ENCODE results near the gene SYCE1L. TPM values are rescaled to one million over a fixed set of nuclear protein-coding genes. Genes with fewer than 3 reads are reported as not detected.

The SYCE1L gene
- total RNA-seq, 4 donors from 2014 or later, result 0.85 to 2.3 TPM; not detected in 2

- Histone ChIP-seq H3K27me3 (no peaks in the 10 kb centered on the region), H3K36me3 (peaks cover 32% of the 10 kb centered on the region), H3K27ac (peak overlapping the region; percentile 98), H3K4me1 (peaks cover 23% of the 10 kb centered on the region), H3K9me3 (no peaks in the 10 kb centered on the region), H3K4me3 (peak overlapping the region; percentile 74)
- TF ChIP-seq POLR2A (IDR thresholded peaks at IDR 0.05) (no peak), EP300 (IDR thresholded peaks at IDR 0.05) (no peak), POLR2AphosphoS5 (IDR thresholded peaks at IDR 0.05) (no peak), CTCF (IDR thresholded peaks at IDR 0.05) (no peak)
- WGBS, result 6% methylated on average over 24 of the region's 24 CpGs
- no peak for DNase-seq (ENCODE audit: low spot score in 2 of 2)
Measured at GRCh38 chr16:77191259-77191969, 7.8 kb upstream of the SYCE1L start.

DNA sequence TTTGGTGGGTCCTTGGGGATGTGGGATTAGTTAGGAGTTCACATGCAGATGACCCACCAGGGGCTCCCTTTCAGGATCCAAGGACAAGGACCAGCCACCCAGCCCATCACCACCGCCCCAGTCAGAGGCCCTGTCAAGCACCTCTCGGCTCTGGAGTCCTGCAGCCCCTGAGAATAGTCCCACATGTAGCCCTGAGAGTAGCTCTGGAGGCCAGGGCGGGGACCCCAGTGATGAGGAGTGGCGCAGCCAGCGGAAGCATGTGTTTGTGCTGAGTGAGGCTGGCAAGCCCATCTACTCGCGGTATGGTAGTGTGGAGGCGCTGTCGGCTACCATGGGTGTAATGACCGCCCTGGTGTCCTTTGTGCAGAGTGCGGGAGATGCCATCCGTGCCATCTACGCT lies 5.8 kb upstream of the SYCE1L start:
- Histone ChIP-seq H3K4me3 (no peak overlapping the region), H3K4me1 (peaks cover 23% of the 10 kb centered on the region), H3K27me3 (no peaks in the 10 kb centered on the region), H3K27ac (no peak overlapping the region), H3K9me3 (no peaks in the 10 kb centered on the region), H3K36me3 (peaks cover 51% of the 10 kb centered on the region)
- no peak for DNase-seq (ENCODE audit: low spot score in 2 of 2)
- no peak for TF ChIP-seq CTCF (IDR thresholded peaks at IDR 0.05)
- TF ChIP-seq EP300 (IDR thresholded peaks at IDR 0.05), result no peak
- no peak for TF ChIP-seq POLR2A (IDR thresholded peaks at IDR 0.05)
- TF ChIP-seq POLR2AphosphoS5 (IDR thresholded peaks at IDR 0.05), result no peak
- 95% methylated on average over 10 of the region's 13 CpGs for WGBS

- TF ChIP-seq EP300 (IDR thresholded peaks at IDR 0.05), result no peak
- TF ChIP-seq CTCF (IDR thresholded peaks at IDR 0.05), result no peak
- TF ChIP-seq POLR2A (IDR thresholded peaks at IDR 0.05), result no peak
- TF ChIP-seq POLR2AphosphoS5 (IDR thresholded peaks at IDR 0.05), result no peak
- H3K9me3 ChIP-seq, result no peaks in the 10 kb centered on the region
- H3K36me3 ChIP-seq, result peaks cover 63% of the 10 kb centered on the region
- H3K27me3 ChIP-seq, result no peaks in the 10 kb centered on the region
- 96% methylated on average over 29 of the region's 48 CpGs for WGBS
- H3K27ac ChIP-seq, result no peak overlapping the region
- no peak for DNase-seq (ENCODE audit: low spot score in 2 of 2)
- H3K4me1 ChIP-seq, result peaks cover 22% of the 10 kb centered on the region
- H3K4me3 ChIP-seq, result no peak overlapping the region
Measured at GRCh38 chr16:77194295-77195231, 4.6 kb upstream of the SYCE1L start.

- no peak overlapping the region for H3K4me3 ChIP-seq
- H3K27me3 ChIP-seq, result no peaks in the 10 kb centered on the region
- peaks cover 15% of the 10 kb centered on the region for H3K4me1 ChIP-seq
- DNase-seq (ENCODE audit: low spot score in 2 of 2), result no peak
- peaks cover 66% of the 10 kb centered on the region for H3K36me3 ChIP-seq
- no peaks in the 10 kb centered on the region for H3K9me3 ChIP-seq
- H3K27ac ChIP-seq, result no peak overlapping the region
- TF ChIP-seq CTCF (IDR thresholded peaks at IDR 0.05) (no peak), EP300 (IDR thresholded peaks at IDR 0.05) (no peak), POLR2A (IDR thresholded peaks at IDR 0.05) (no peak), POLR2AphosphoS5 (IDR thresholded peaks at IDR 0.05) (no peak)
- 87% methylated on average over 8 of the region's 8 CpGs for WGBS
Measured at GRCh38 chr16:77195411-77195810, 3.8 kb upstream of the SYCE1L start.

DNA sequence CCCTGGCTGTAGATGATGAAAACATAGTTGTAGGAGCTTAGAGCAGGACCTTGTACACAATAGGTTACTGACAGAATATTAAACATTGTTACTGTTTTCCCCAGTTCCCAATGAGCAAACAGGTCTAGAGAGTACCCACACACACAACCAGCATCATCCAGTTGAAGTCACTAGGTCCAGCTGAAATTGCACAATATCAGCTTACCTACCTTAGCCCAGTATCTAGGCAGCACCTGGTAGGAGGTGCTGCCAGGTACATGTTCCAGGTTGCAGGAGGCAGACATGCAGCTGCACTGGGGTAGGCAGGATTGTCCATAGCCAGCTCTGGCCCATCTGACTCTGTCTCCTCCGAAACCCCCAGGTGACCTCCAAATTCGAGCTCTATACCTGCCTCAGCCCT lies 1.5 kb upstream of the SYCE1L start:
- TF ChIP-seq POLR2A (IDR thresholded peaks at IDR 0.05) (no peak), CTCF (IDR thresholded peaks at IDR 0.05) (no peak), POLR2AphosphoS5 (IDR thresholded peaks at IDR 0.05) (no peak), EP300 (IDR thresholded peaks at IDR 0.05) (no peak)
- peaks cover 2% of the 10 kb centered on the region for H3K4me1 ChIP-seq
- DNase-seq (ENCODE audit: low spot score in 2 of 2), result no peak
- no peak overlapping the region for H3K4me3 ChIP-seq
- no peaks in the 10 kb centered on the region for H3K9me3 ChIP-seq
- H3K36me3 ChIP-seq, result peaks cover 70% of the 10 kb centered on the region
- no peak overlapping the region for H3K27ac ChIP-seq
- WGBS, result 96% methylated on average over 2 of the region's 2 CpGs
- H3K27me3 ChIP-seq, result no peaks in the 10 kb centered on the region
